Endothelial cell of umbilical vein (primary cell): ENCODE results near the gene TRIM40. TPM values are rescaled to one million over a fixed set of nuclear protein-coding genes. Genes with fewer than 3 reads are reported as not detected.
"Not testable (repeated sequence)": the region's sequence is repeated elsewhere in the genome, so short reads cannot be mapped to it uniquely, and the experiment has no call there.

Source experiments
- BruUV-seq: library from RNA; stranded (reverse); fragments of 400-500 nt; replicated peaks from 2 replicates; lab custom pipeline; 2021; lab: Mats Ljungman, UMichigan
- CTCF ChIA-PET: fragments of 300-600, 350-600 bp; sonication (Branson Sonifier 250); formaldehyde crosslinking; loops from one replicate; lab custom pipeline; 2021; ENCODE audit warnings: antibody characterized with exemption, inconsistent platforms; lab: Charles Lee
- POLR2A ChIA-PET: fragments of 300-600, 350-600 bp; sonication (Branson Sonifier 250); formaldehyde crosslinking; loops from one replicate; lab custom pipeline; 2021; ENCODE audit warnings: antibody characterized with exemption, inconsistent platforms; lab: Charles Lee
- DNase-seq: peaks from one replicate; pipeline ENCODE4 v3.0.0-alpha.2; 2011; ENCODE audit warnings: low read depth, low spot score
- FAIRE-seq: peaks from 2 replicates; lab custom pipeline; 2011; peaks lifted over from hg19 to GRCh38; lab: Jason Lieb, UNC
- H2AFZ ChIP-seq: 2 replicates; pipeline ENCODE4 v1.6.0; 2012; ENCODE audit warnings: low read depth, low read length, control low read depth, inconsistent platforms
- H3K27ac ChIP-seq: 2 replicates; pipeline ENCODE4 v1.5.1; 2011; ENCODE audit warnings: low read depth, mild to moderate bottlenecking, control low read depth, low read length, moderate library complexity; ENCODE audit not compliant: insufficient read depth
- H3K27me3 ChIP-seq, 2 experiments: 2 replicates each; pipeline versions ENCODE4 v1.6.0 to v1.6.1; 2011; ENCODE audit warnings: low read length in 2 of 2, mixed read lengths in 1 of 2; ENCODE audit not compliant: control insufficient read depth in 2 of 2, insufficient read depth in 2 of 2
- H3K36me3 ChIP-seq, 2 experiments: 2 replicates in 1 of 2; 3 replicates in 1 of 2; pipeline ENCODE4 v1.5.1; 2011; ENCODE audit warnings: low read length in 2 of 2, mild to moderate bottlenecking in 1 of 2, moderate library complexity in 1 of 2; ENCODE audit not compliant: control insufficient read depth in 2 of 2, insufficient read depth in 2 of 2; ENCODE audit errors: extremely low read depth in 1 of 2
- H3K4me1 ChIP-seq: 3 replicates; pipeline ENCODE4 v1.5.1; 2011; ENCODE audit warnings: mild to moderate bottlenecking, low read length; ENCODE audit not compliant: control insufficient read depth, insufficient read depth; ENCODE audit errors: extremely low read depth
- H3K4me2 ChIP-seq: 2 replicates; pipeline ENCODE4 v1.6.1; 2011; ENCODE audit warnings: low read length, control low read depth, mixed read lengths; ENCODE audit not compliant: insufficient read depth
- H3K4me3 ChIP-seq, 3 experiments: fragments of 200-600 bp in 1 of 3; sonication (generic), shearing (Covaris generic) in 1 of 3; replicated peaks in 1 of 3; 2 replicates each; pipeline ENCODE4 v1.5.1; 2011 to 2016; ENCODE audit warnings: control low read depth in 3 of 3, low read length in 3 of 3, mild to moderate bottlenecking in 2 of 3, inconsistent platforms in 1 of 3, low read depth in 1 of 3, moderate library complexity in 1 of 3; ENCODE audit not compliant: insufficient read depth in 1 of 3
- H3K79me2 ChIP-seq: 2 replicates; pipeline ENCODE4 v1.6.0; 2012; ENCODE audit warnings: low read length, inconsistent platforms; ENCODE audit not compliant: control insufficient read depth, insufficient read depth
- H3K9ac ChIP-seq: replicated peaks from 2 replicates; pipeline ENCODE3; 2011; ENCODE audit warnings: low read length, control low read depth; ENCODE audit not compliant: insufficient read depth; ENCODE audit errors: extremely low read depth
- H3K9me1 ChIP-seq: replicated peaks from 3 replicates; pipeline ENCODE4 v1.6.0; 2011; ENCODE audit warnings: mild to moderate bottlenecking, low read length; ENCODE audit not compliant: control insufficient read depth, insufficient read depth; ENCODE audit errors: extremely low read depth
- H3K9me3 ChIP-seq: replicated peaks from 2 replicates; pipeline ENCODE4 v1.5.1; 2012; ENCODE audit warnings: low read length, inconsistent platforms; ENCODE audit not compliant: control insufficient read depth, insufficient read depth
- H4K20me1 ChIP-seq: replicated peaks from 2 replicates; pipeline ENCODE3; 2011; ENCODE audit warnings: mild to moderate bottlenecking, low read length; ENCODE audit not compliant: control insufficient read depth, insufficient read depth; ENCODE audit errors: extremely low read depth
- EZH2 ChIP-seq: IDR thresholded peaks from 2 replicates; pipeline ENCODE4 v1.6.1; 2012; ENCODE audit warnings: borderline replicate concordance, low read depth, mild to moderate bottlenecking, moderate library complexity, low read length, inconsistent platforms; ENCODE audit not compliant: severe bottlenecking
- FOS ChIP-seq: IDR thresholded peaks from 2 replicates; pipeline ENCODE4 v1.6.1; 2011; ENCODE audit warnings: mild to moderate bottlenecking, low read length, moderate library complexity, borderline replicate concordance; ENCODE audit not compliant: insufficient read depth
- JUN ChIP-seq: IDR thresholded peaks from 2 replicates; pipeline ENCODE4 v1.6.1; 2011; ENCODE audit warnings: borderline replicate concordance, low read depth; ENCODE audit not compliant: insufficient read length, insufficient read depth
- MAX ChIP-seq: IDR thresholded peaks from 2 replicates; pipeline ENCODE4 v1.6.1; 2011; ENCODE audit not compliant: insufficient read depth, insufficient read length
- POLR2A ChIP-seq: IDR thresholded peaks from 2 replicates; pipeline ENCODE4 v1.6.1; 2012; ENCODE audit warnings: low read depth, mild to moderate bottlenecking, control low read depth, low read length
- dilution Hi-C: fragments of 300-500 bp; cut with MboI; formaldehyde crosslinking; loops from one replicate; pipeline ENCODE4 v1.15.0; 2019; ENCODE audit warnings: low sequenced_read_pairs; ENCODE audit not compliant: extremely low pct_ligation_motif_present
- intact Hi-C: fragments of 100-400 bp; cut with micrococcal nuclease; formaldehyde crosslinking; loops from one replicate; pipeline ENCODE4 v1.10.0; 2022
- polyA plus RNA-seq, 4 experiments: library from polyadenylated mRNA; depleted of rRNA in 3 of 4; stranded (reverse) in 3 of 4; unstranded in 1 of 4; fragments of >200 nt; gene quantifications; 2 replicates each; pipeline versions ENCODE4 v1.2.1 to v1.2.3, GENCODE V29; 2011 to 2012; ENCODE audit warnings: missing spikeins in 1 of 4
- total RNA-seq: library from RNA; stranded (reverse); gene quantifications from 2 replicates; pipeline ENCODE4 v1.2.3, GENCODE V29; 2021

The TRIM40 gene
- total and polyA plus RNA-seq, 2 donors (not counting 3 experiments of a cell fraction or from before 2014, with no cell fraction given): not detected

DNA sequence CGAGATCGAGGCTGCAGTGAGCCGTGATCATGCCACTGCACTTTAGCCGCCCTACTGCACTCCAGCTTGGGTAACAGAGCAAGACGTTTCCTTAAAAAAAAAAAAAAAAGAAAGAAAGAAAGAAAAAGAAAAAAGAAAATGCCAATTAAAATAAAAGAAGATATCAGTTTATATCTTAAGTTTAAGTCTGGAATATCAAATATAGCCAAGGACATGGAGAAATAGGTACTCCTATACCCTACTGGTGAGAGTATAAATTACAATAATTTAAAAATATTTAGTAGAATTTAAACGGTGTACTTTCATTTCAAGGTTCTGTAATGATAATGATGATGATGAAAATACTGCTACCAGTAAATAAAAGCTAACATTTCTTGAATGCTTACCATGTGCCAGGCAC is 19.2 kb upstream of the TRIM40 start:
- no TSS peak for BruUV-seq
- POLR2A ChIA-PET: no interaction called here
- no peaks in the 10 kb centered on the region for H3K9me3 ChIP-seq
- no peaks in the 10 kb centered on the region for H3K9me1 ChIP-seq
- H3K4me1 ChIP-seq: no peaks in the 10 kb centered on the region
- H3K4me3 ChIP-seq: no peak overlapping the region
- intact Hi-C loops (no loop called here), dilution Hi-C loops (no loop called here)
- FAIRE-seq: no peak
- no peaks in the 10 kb centered on the region for H3K79me2 ChIP-seq
- H3K27me3 ChIP-seq: peaks cover 23 to 35% of the 10 kb centered on the region in 2 experiments
- H3K9ac ChIP-seq: no peak overlapping the region
- no peak for DNase-seq
- no peaks in the 10 kb centered on the region for H4K20me1 ChIP-seq
- H3K4me2 ChIP-seq: no peak overlapping the region
- no peak overlapping the region for H2AFZ ChIP-seq
- CTCF ChIA-PET: interaction anchor here (0.7 to 2.1 kb wide), 2 partner anchors 14 to 15 kb away, joined by 3 to 7 read pairs; no protein-coding TSS in a partner anchor
- H3K27ac ChIP-seq: no peak overlapping the region
- no peaks in the 10 kb centered on the region for H3K36me3 ChIP-seq
- TF ChIP-seq MAX (no peak), FOS (no peak), EZH2 (no peak), POLR2A (no peak), JUN (no peak)

GRCh38 chr6:30118691-30119090 is 17.2 kb upstream of the TRIM40 start:
- H3K4me2 ChIP-seq, H3K4me3 ChIP-seq, H3K36me3 ChIP-seq, H3K9ac ChIP-seq, DNase-seq, H3K9me3 ChIP-seq, POLR2A ChIA-PET, dilution Hi-C loops, H2AFZ ChIP-seq, H3K4me1 ChIP-seq, intact Hi-C loops, H3K9me1 ChIP-seq, H4K20me1 ChIP-seq, FAIRE-seq, H3K27ac ChIP-seq, BruUV-seq, H3K79me2 ChIP-seq: not testable (repeated sequence)
- CTCF ChIA-PET: interaction anchor here (0.7 to 1.6 kb wide), 2 partner anchors 16 to 279 kb away, joined by 3 to 6 read pairs; no protein-coding TSS in a partner anchor
- peaks cover 4 to 21% of the 10 kb centered on the region in 2 experiments for H3K27me3 ChIP-seq
